NCI-H526 (cell line): ENCODE measurements around the gene PRDX1.
A peak's percentile ranks its signal among the peaks of the same experiment; 100 is the strongest.
"Not testable (repeated sequence)": the region's sequence is repeated elsewhere in the genome, so short reads cannot be mapped to it uniquely, and the experiment has no call there.

ENCODE experiments used
- DNase-seq, 2 experiments: peaks; one replicate each; lab custom pipeline; 2025; lab: John Stamatoyannopoulos, UW

The PRDX1 gene

DNA sequence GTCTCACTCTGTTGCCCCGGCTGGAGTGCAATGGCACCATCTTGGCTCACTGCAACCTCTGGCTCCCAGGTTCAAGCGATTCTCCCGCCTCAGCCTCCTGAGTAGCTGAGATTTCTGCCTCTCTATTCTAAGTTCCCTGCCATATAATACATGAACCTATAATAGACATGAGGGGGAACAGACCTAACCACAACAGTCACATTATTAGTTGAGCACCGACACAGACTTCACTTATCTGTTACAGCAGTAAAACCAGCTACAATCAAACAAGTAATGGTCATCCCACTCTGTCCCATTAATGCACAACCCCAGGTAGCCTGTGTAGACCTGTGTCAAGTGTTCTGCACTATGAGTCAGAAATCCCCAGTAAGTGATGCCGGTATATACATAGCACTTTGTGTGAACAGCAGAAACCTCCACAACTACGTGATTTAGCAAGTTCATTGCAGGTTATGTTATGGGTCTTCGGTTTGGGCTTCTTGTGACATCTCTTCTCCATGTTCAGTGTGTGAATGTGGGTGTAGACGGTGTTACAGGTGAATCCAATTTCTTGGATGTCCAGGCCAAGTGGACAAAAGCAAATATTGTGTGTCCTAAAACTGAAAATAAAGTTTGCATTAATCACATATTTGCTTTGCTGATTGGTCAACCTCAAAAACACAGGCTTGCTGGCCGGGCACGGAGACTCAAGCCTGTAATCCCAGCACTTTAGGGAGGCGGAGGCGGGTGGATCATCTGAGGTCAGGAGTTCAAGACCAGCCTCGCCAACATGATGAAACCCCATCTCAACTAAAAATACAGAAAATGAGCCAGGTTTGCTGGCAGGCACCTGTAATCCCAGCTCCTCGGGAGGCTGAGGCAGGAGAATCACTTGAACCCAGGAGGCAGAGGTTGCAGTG is 18.0 kb downstream of the PRDX1 start:
- DNase-seq, result no peak

DNA sequence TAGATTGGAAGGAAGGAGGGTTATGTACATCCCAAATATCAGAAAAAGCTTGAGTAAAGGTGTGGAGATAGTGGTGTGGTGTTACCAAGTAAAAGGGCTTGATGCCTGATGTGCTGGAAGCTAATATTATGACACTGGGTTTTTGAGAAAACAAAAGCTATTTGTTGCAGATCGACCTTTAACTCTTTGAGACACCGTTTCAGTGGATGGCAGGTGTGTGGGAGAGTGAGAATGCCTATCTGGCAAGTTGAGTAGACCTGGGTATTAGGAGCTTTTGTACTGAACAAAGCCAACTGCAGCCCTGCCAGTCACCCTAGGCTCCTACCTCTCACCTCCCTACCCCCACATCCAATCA is 20.2 kb downstream of the PRDX1 start:
- peak in 1 of 2 experiments; percentile 20 for DNase-seq

DNA sequence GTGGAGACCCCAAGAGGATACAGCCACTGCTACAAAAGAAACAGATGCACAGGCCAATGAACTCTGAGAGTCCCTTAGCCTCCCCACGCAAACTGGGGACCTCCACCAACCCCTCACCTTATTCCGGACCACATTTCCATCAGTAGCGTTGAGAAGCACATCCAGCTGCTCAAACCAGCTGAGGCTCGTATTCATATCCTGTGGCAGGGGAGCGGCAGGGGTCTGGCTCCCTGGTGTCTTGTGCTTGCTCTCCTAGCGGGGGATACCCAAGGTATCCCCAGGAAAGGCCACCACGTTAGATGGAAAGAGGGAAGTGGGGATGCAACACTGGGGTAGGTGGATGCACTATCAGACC is 22.3 kb downstream of the PRDX1 start:
- peak in 1 of 2 experiments; percentile 66 for DNase-seq

DNA sequence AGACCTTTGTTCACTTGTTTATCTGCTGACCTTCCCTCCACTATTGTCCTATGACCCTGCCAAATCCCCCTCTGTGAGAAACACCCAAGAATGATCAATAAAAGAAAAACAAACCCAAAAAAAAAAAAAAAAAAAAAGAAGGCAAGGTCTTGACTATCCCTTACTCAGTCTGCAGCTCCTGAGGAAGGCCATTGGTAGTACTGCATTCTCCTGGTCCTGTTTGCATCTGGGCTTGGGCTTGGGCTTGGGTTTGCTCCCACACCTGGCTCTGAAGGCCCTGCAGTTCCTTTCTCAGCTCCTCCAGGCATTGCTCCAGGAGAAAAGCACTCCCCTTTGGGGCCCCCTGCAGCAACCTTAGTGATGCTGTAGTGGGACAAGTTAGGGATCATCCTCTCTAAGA is 23.4 kb downstream of the PRDX1 start:
- no peak for DNase-seq

DNA sequence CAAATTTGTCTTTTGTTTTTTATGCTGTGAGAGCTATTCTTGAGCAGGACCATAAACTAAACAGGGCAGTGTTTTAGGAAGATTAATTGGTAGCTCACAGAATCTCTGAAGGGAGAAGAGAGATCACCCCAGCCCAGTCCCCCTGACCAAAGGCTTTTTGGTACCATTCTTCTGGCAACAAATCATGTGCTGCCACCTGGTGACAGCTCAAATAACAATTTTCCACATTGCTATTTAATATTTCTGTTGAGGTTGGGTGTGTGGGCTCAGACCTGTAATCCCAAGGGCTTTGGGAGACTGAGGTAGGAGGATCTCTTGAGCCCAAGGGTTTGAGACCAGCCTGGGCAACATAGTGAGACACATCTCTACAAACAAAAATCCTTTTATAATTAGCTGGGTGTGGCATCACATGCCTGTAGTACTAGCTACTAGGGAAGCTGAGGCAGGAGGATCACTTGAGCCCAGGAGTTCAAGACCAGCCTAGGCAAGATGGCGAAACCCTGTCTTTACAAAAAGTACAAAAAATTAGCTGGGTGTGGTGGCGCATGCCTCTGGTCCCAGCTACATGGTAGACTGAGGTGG is 28.5 kb downstream of the PRDX1 start:
- DNase-seq, result peak; percentile 81 to 90

DNA sequence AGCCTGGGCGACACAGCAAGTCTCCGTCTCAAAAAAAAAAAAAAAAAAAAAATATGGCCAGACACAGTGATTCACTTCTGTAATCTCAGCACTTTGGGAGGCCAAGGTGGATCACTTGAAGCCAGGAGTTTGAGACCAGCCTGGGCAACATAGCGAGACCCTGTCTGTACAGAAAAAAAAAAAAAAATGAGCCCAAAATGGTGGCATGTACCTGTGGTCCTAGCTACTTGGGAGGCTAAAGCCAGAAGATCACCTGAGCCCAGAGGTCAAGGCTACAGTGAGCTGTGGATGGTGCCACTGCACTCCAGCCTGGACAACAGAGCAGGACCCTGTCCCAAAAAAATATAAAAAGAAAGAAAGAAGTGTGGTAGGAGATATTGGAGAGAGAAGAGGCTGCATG is 29.0 kb downstream of the PRDX1 start:
- DNase-seq, result no peak

DNA sequence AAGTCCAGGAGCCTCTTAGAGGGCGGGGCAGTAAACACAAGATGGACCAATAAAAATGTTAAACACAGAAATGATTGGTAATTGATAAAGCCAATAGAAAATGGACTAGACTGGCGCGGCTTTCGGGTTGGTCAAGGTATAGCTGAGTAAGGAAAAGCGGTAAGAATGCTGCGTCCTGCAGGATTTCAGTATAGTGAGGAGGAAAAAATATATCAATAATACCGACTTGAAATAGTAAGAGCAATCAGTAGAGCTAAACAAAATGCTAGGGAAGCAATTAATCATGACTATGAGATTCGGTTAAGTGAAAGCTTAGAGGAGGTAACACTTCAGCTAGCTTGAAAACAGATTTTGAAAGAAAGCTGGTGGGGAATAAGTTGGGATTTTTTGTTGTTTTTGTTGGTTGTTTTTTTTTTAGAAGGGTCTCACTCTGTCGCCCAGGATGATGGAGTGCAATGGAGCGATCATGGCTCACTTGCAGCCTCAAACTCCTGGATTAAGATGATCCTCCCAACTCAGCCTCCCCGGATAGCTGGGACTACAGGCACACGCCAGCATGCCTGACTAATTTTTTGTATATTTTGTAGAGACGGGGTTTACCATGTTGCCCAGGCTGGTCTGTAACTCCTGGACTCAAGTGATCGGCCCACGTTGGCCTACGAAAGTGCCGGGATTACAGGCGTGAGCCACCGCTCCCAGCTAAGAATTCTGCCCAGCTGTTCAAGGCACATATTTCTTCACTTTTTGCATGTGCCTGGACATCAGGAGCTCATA is 30.0 kb downstream of the PRDX1 start:
- DNase-seq, result no peak

DNA sequence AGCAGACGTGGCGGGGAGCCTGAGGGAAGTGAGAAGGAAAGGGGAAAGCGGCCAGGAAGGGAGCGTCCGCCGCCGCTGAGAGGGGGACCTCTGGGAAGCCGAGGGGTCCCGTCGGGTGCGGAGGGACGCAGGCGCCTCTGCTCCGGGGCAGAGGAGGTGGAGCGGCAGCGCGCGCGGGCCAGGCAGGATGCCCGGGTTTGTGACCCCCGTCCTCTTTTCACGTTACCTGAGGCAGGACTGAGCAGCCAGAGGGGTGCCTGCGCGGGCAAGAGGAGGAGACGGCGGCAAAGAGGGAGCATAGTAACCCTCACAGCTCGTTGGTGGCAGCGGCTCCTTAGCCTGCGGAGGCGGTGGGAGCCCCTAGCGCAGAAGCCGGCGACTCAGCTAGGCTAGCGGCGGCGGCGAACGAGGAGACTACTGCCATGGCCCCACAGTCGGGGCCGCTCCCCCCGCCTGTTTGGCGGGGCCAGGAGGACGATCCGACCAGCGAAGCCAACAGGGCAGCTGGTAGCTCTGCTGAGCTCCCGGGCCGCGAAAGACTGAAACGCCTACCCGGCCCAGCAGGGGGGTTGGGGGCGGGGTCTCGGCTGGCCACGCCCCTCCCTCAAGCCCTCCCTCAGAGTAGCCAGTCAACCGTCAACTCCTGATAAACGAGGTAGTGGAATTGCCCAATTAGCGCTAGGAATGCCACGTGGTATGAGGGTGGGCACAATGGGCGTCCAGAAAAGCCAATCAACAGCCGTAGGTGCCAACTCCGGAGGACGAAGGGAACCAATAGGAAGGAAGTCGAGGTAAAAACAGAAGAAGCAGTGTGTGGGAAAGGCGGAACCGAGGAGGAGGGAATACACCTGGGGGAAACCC is 30.8 kb downstream of the PRDX1 start, which contains the start of gene TESK2:
TSS of gene TESK2 (minus strand) at position 538 of the 861 bp plus-strand sequence. CDS start 33,378 bp downstream, outside the sequence.
- DNase-seq, result peak; percentile 100

DNA sequence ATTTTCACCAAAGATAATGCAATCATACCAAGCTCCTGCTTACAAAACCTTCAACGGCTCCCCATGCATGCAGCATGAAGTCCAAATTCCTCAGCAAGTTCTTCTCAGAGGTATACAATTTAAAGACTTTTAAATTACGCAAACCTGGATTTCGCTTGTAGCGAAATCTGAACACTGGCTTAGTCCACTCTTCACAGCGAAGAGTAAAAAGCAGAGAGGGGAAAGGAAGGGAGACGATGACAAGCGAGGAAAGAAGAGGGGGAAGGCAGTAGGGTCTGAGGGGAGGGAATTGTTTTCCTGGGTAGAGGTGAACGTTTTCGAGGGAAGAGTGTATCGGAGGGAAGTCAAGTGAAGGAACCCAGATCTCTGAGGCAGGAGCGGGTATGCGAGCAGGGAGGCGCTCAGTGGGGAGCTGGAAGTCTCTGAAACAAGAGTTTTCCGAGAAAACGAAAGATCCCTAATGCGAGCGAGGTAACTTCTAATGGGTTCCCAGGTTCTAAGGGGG is 31.5 kb downstream of the PRDX1 start:
- DNase-seq, result peak; percentile 19 to 62

DNA sequence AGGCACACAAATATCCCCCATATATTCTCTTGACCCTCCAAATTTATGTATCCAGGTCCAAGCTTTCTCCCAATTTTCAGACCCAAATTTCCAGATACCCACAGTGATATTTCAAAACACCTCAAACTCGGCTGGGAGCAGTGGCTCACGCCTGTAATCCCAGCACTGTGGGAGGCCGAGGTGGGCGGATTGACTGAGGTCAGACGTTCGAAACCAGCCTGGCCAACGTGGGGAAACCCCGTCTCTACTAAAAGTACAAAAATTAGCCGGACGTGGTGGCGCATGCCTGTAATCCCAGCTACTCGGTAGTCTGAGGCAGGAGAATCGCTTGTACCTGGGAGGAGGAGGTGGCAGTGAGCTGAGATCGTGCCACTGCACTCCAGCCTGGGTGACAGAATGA is 32.3 kb downstream of the PRDX1 start:
- DNase-seq, result not testable (repeated sequence)

DNA sequence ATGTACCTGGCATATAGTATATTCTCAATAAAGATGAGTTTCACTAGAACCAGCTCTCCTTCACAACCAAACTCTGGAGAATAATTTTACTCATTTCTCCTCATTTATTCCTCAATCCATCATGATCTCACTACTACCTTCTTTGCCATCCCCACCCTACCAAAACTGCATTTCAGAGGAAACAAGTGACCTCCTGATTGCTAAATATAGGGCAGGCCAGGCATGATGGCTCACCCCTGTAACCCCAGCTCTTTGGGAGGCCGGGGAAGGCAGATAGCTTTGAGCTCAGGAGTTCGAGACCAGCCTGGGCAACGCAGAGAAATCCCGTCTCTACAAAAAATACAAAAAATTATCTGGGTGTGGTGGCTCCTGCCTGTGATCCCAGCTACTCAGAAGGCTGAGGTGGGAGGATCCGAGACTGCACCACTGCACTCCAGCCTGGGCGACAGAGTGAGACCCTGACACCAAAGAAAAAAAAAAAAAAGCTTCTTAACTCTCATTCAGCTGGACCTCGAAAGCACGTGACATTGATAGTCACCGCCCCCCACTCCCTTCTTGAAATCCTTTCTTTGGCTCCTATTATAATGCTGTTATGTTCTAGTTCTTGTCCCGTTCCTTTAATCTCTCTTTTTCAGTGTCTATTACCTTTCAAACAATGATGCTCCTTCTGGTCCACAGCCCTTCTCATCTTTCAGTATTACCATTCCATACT is 32.9 kb downstream of the PRDX1 start:
- DNase-seq, result no peak

DNA sequence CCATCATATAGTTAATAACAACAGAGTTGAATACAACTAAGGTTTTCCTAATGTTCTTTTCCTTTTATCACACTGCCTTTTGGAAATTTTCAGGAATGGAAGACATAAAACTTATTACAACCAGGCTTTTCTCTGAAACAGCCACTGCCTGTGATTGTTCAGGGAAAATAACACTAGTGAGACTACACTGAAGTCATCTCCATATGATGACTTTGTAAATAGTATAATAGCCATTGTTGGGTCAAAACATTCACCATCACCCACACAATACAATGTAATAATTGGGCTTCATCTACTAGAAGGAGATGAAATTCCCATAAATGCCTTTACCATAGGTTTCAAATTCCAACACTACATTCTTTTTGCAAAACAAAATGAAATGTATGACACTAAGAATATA is 35.7 kb downstream of the PRDX1 start:
- DNase-seq, result no peak

DNA sequence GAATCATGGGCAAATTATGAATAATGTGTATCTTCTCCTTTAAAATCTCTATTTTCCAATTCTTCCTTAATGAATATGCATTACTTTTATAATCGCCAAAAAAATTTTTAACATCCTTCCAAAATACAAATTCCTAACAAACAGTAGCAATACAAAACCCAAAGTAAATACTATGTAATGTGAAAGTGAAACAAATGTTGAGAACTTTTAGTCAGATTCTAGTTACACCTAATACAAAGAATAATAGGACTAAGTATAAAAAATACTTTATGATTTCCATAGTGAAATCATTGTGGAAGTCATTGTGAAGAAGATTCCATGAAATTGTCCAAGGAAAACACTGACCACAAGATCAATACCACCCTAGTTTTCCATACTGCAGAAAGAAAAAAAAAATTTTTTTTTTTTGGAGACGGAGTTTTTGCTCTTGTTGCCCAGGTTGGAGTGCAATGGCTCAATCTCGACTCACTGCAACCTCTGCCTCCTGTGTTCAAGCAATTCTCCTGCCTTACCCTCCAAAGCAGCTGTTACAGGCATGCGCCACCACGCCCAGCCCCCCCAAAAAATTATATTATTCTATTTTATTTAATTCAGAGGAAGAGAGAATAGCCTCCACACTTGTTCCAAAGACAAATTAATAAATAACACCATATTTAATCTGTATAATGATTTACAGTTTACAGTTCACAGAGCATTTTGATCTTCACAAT is 42.5 kb downstream of the PRDX1 start:
- DNase-seq, result no peak

DNA sequence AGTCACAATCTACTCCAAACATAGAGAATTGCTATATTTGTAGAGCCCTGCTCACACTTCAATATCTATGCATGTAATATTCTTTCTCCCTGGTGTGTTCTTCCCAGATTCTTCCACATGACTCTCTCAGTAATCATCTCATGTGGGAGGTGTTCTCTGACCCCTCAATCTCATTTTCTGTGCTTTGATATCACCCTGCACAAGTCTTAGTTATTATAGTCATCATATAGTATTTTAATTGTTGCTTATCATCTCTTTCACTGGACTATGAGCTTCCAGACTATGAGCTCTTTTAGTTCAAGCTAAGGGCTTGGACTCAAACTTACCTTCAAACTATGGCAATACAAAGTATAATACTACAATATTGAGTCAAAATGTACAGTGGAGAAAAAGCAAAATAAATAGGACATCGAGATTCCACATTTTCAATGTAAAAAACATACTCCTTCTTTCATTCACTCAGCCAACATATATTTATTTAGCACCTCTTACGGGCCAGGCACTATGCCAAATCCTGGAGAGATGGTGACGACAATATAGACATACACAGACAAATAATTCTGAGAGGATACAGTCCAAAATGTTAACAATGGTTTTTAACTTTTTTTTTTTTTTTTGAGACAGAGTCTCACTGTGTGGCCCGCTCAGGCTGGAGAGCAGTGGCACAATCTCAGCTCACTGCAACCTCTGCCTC is 43.4 kb downstream of the PRDX1 start:
- DNase-seq, result no peak

DNA sequence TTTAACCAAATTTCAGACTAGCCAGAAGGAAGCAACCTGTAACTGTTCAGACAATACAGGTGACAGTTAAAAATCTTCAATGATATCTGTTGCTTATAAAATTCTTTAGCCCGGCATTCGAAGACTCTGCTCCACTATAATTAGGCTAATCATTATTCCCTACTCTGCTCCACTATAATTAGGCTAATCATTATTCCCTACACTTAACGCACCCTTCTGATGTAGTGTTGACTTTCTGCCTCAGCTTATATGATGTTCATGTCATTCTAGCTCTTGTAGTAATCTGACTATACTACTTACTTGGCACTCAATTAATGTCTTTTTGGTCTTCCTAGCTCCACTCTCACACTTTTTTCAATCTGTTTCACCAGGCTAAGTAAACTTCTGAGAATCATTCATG is 44.0 kb downstream of the PRDX1 start:
- DNase-seq, result no peak

DNA sequence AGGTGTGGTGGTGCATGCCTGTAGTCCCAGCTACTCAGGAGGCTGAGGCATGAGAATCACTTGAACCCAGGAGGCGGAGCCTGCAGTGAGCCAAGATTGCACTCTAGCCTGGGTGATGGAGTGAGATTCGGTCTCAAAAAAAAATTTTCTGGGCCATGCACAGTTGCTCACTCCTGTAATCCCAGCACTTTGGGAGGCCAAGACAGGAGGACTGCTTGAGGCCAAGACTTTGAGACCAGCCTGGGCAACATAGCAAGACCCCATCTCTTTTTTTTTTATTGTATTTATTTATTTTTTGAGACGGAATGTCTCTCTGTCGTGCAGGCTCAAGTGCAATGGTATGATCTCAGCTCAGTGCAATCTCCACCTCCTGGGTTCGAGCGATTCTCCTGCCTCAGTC is 47.5 kb downstream of the PRDX1 start:
- not testable (repeated sequence) for DNase-seq

DNA sequence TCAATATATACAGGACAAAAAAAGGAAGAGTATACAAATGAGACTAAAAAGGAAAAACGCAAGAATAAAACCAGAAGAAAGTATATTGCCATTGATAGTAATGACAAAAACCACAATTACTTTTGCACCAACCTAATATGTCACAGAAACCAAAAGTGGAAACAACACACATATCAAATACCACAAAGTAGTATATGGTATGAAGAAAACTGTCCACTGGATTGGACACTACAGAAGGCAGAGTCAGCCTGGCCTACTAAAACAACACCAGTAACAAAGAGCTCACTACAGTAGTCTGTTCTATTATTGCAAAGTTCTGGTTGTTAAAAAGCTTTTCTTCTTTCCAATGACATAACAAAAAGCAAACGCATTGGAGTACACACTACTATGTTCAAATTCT is 48.4 kb downstream of the PRDX1 start:
- no peak for DNase-seq

DNA sequence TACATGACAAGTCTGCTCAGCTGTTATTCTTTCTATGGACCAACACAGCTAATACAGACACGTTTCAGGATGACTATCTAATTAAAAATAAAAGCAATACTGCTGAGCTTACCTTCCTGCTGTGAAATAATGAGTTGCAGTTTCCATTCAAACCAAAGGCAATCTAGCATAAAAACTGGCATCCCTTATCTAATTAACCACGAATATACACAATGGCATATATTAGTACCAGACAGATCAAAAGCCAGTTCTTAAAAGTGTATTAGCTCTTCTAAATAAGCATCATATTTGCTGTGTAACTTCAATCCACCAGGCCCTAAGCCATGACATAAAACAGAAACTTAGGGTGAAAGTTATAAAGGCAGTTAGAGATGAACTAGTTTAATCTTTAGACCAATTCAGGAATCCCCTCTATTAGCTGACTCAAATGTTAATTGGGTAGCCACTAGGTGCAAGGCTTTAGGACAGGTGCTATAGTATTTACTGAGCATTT is 51.3 kb downstream of the PRDX1 start:
- no peak for DNase-seq

DNA sequence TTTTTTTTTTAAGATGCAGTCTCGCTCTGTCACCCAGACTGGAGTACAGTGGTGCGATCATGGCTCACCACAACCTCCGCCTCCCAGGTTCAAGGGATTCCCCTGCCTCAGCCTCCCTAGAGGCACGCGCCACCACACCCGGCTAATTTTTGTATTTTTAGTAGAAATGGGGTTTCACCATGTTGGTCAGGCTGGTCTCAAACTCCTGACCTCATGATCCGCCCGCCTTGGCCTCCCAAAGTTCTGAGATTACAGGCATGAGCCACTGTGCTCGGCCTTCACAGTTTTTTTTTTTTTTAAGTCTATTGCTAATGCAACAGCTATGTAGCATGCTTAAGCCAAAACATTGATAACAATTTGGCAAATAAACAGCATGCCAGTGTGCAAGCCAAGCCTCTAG is 54.3 kb downstream of the PRDX1 start:
- DNase-seq, result not testable (repeated sequence)

DNA sequence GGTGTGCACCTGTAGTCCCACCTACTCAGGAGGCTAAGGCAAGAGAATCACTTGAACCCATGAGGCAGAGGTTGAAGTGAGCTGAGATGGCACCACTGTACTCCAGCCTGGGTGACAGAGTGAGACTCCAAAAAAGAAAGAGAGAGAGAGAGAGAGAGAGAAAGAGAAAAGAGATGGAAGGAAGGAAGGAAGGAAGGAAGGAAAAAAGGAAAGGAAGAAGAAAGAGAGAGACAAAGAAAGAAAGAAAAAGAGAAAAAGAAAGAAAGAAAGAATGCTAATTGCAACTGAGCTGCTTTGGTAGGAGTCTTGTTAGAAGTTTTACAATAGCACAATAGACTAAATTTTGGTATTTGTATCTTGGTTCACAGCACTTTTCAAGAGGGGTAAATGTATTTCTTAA is 56.4 kb downstream of the PRDX1 start:
- no peak for DNase-seq
